ENCODE measurements around the gene CRB1. TPM values are rescaled to one million over a fixed set of nuclear protein-coding genes. Genes with fewer than 3 reads are reported as not detected.

The CRB1 gene
- total and polyA plus RNA-seq, 2 of the 8 experiments (the other 6 are each of a cell fraction or from before 2014, with no cell fraction given): 0.03 TPM; not detected in 1

- no peak overlapping the region; the same call in 1 of the 2 replicates for H2AFZ ChIP-seq (ENCODE audit: low read length)
- no peak overlapping the region for H3K4ac ChIP-seq (replicated peaks; ENCODE audit: insufficient read length, low read depth, low read length)
- 88% methylated on average over 1 of the region's 1 CpG; no CpG with 5 or more reads in 1 of the 2 experiments for WGBS, 2 experiments (ENCODE audit: extremely low coverage in 1 of 2, insufficient coverage in 1 of 2, insufficient read length in 1 of 2, insufficient replicate concordance in 2 of 2, low coverage in 1 of 2, low lambda C conversion rate in 2 of 2, missing lambda C conversion rate in 1 of 2)
- H3K36me3 ChIP-seq (ENCODE audit: control insufficient read depth in 2 of 4, insufficient read depth in 4 of 4, low read length in 3 of 4): no peaks in the 10 kb centered on the region
- H2BK12ac ChIP-seq (ENCODE audit: low read depth, low read length): no peak overlapping the region
- H3K18ac ChIP-seq (ENCODE audit: extremely low read depth, low read length): no peak overlapping the region
- POLR2A ChIA-PET (ENCODE audit: partially characterized antibody): no interaction called here
- no peaks in the 10 kb centered on the region for H3K79me1 ChIP-seq (ENCODE audit: low read depth, low read length)
- H4K91ac ChIP-seq (replicated peaks; ENCODE audit: insufficient read length, low read length): no peak overlapping the region
- H2BK20ac ChIP-seq (ENCODE audit: low read length): no peak overlapping the region
- H3K4me3 ChIP-seq (ENCODE audit: extremely low read depth in 1 of 4, insufficient read depth in 2 of 4, low read depth in 3 of 4, low read length in 4 of 4): no peak overlapping the region
- H3K9ac ChIP-seq (replicated peaks in 1 of 4; ENCODE audit: extremely low read depth in 1 of 4, low read depth in 3 of 4, low read length in 3 of 4): no peak overlapping the region
- H3K79me2 ChIP-seq (ENCODE audit: control insufficient read depth in 1 of 2, insufficient read depth in 2 of 2, low read length in 2 of 2): no peaks in the 10 kb centered on the region
- no peaks in the 10 kb centered on the region for H3K4me1 ChIP-seq (replicated peaks in 1 of 4; ENCODE audit: control insufficient read depth in 3 of 4, insufficient read depth in 4 of 4, low read length in 3 of 4)
- no peak overlapping the region for H4K5ac ChIP-seq (ENCODE audit: insufficient read length, low read depth, low read length)
- H3K27me3 ChIP-seq (replicated peaks in 1 of 4; ENCODE audit: control insufficient read depth in 3 of 4, extremely low read depth in 1 of 4, insufficient read depth in 3 of 4, low read length in 3 of 4): no peaks in the 10 kb centered on the region
- H3K14ac ChIP-seq (ENCODE audit: insufficient read length): no peak overlapping the region
- DNase-seq (ENCODE audit: low read depth in 1 of 2, low spot score in 2 of 2) (no peak), FAIRE-seq (no peak)
- no peaks in the 10 kb centered on the region for H4K20me1 ChIP-seq (replicated peaks in 1 of 2; ENCODE audit: control insufficient read depth in 1 of 2, insufficient read depth in 2 of 2, low read length in 2 of 2)
- no peaks in the 10 kb centered on the region for H3K9me3 ChIP-seq (ENCODE audit: insufficient read depth in 2 of 2, low read depth in 1 of 2, low read length in 1 of 2)
- no peak overlapping the region for H2BK15ac ChIP-seq (ENCODE audit: low read length)
- no peak overlapping the region for H2BK120ac ChIP-seq (replicated peaks; ENCODE audit: low read depth, low read length)
- no peak overlapping the region for H2AK5ac ChIP-seq (ENCODE audit: low read depth, low read length)
- no peak for TF ChIP-seq ASH2L (IDR thresholded peaks at IDR 0.05; ENCODE audit: low read length)
- TF ChIP-seq CHD2 (IDR thresholded peaks at IDR 0.05; ENCODE audit: low read length): no peak
- TF ChIP-seq FOSL1 (IDR thresholded peaks at IDR 0.05; ENCODE audit: insufficient read depth, low read depth, low read length): no peak
- TF ChIP-seq CREB1 (IDR thresholded peaks at IDR 0.05): no peak
- no peak for TF ChIP-seq TAF7 (optimal IDR thresholded peaks at IDR 0.05; ENCODE audit: borderline replicate concordance, low read depth, low read length)
- TF ChIP-seq PHF8 (conservative IDR thresholded peaks at IDR 0.05; ENCODE audit: low read depth, low read length): no peak
- TF ChIP-seq HDAC2 (IDR thresholded peaks at IDR 0.05; ENCODE audit: borderline replicate concordance in 1 of 2, low read depth in 2 of 2, low read length in 2 of 2): no peak
- no peaks in the 10 kb centered on the region; the same call in 1 of the 2 replicates for H3K23me2 ChIP-seq (ENCODE audit: low read depth, low read length)
- CTCF ChIA-PET (ENCODE audit: partially characterized antibody): no interaction called here
- H3K23ac ChIP-seq (ENCODE audit: insufficient read length): no peak overlapping the region
- H2BK5ac ChIP-seq (ENCODE audit: low read depth, low read length): no peak overlapping the region
- H3K27ac ChIP-seq (ENCODE audit: low read depth, low read length): no peak overlapping the region
- no peak overlapping the region for H3K56ac ChIP-seq (replicated peaks; ENCODE audit: insufficient read length, low read depth, low read length)
- H4K8ac ChIP-seq (ENCODE audit: extremely low read depth, insufficient read depth, low read length): no peak overlapping the region
- no peak overlapping the region for H3K4me2 ChIP-seq (ENCODE audit: insufficient read depth in 1 of 2, low read depth in 2 of 2, low read length in 2 of 2)
These were observed 20.6 kb upstream of the CRB1 start for GRCh38 chr1:197247465-197247864.
